K562 (cell line): Measurements from ENCODE around the gene MAST1. TPM values are rescaled to one million over a fixed set of nuclear protein-coding genes. Genes with fewer than 3 reads are reported as not detected.
A peak's percentile ranks its signal among the peaks of the same experiment; 100 is the strongest.

Experiments
- ATAC-seq: fragments of 200-7000 bp; cut with Tn5 transposase; 3 replicates; pipeline ENCODE4 v1.9.1; 2020; ENCODE audit warnings: moderate library complexity
- BruUV-seq: library from RNA; stranded (reverse); fragments of 400-500 nt; replicated peaks from 2 replicates; lab custom pipeline; 2021; lab: Mats Ljungman, UMichigan
- CTCF ChIA-PET: fragments of 300-600 bp; formaldehyde crosslinking; extraction: SDS; loops from one replicate; lab custom pipeline; 2021; ENCODE audit warnings: low intra/inter-chr PET ratio; lab: Yijun Ruan, JAX
- POLR2A ChIA-PET: fragments of 300-600, 350-650 bp; sonication (Branson Sonifier 250); formaldehyde crosslinking; extraction: SDS; loops from one replicate; lab custom pipeline; 2021; ENCODE audit warnings: antibody characterized with exemption, inconsistent platforms; lab: Yijun Ruan, JAX
- DNase-seq, 4 experiments: peaks; one replicate each; pipeline versions ENCODE4 v3.0.0 to v3.0.0-alpha.2; 2011 to 2018; ENCODE audit warnings: low spot score in 3 of 4, mixed read lengths in 3 of 4; ENCODE audit errors: extremely low read depth in 1 of 4
- FAIRE-seq: peaks from 2 replicates; lab custom pipeline; 2011; peaks lifted over from hg19 to GRCh38; lab: Jason Lieb, UNC
- H2AFZ ChIP-seq: 2 replicates; pipeline ENCODE4 v1.6.0; 2011; ENCODE audit warnings: low read depth, low read length, control low read depth, inconsistent platforms
- H3K27ac ChIP-seq: fragments of 200-600 bp; 3 replicates; pipeline ENCODE4 v1.8.0; 2011; ENCODE audit warnings: low read depth, mild to moderate bottlenecking, control low read depth, inconsistent platforms, low read length, moderate library complexity, mixed read lengths; ENCODE audit errors: extremely low read depth
- H3K27me3 ChIP-seq, 2 experiments: fragments of 300-600 bp in 1 of 2; 2 replicates in 1 of 2; 3 replicates in 1 of 2; pipeline versions ENCODE4 v1.6.0 to v1.8.0; 2011; ENCODE audit warnings: inconsistent platforms in 2 of 2, low read length in 2 of 2, mild to moderate bottlenecking in 1 of 2, mixed read lengths in 1 of 2, moderate library complexity in 1 of 2; ENCODE audit not compliant: control insufficient read depth in 2 of 2, insufficient read depth in 2 of 2
- H3K36me3 ChIP-seq: fragments of 300-600 bp; 3 replicates; pipeline ENCODE4 v1.8.0; 2011; ENCODE audit warnings: mild to moderate bottlenecking, low read length, inconsistent platforms; ENCODE audit not compliant: control insufficient read depth, insufficient read depth
- H3K4me1 ChIP-seq, 2 experiments: fragments of 200-600 bp in 1 of 2; replicated peaks in 1 of 2; 2 replicates in 1 of 2; 3 replicates in 1 of 2; pipeline versions ENCODE4 v1.5.1 to v1.8.0; 2011; ENCODE audit warnings: inconsistent platforms in 2 of 2, low read length in 2 of 2, mild to moderate bottlenecking in 1 of 2, mixed read lengths in 1 of 2, moderate library complexity in 1 of 2; ENCODE audit not compliant: control insufficient read depth in 2 of 2, insufficient read depth in 2 of 2
- H3K4me2 ChIP-seq: 2 replicates; pipeline ENCODE4 v1.6.1; 2011; ENCODE audit warnings: low read length, control low read depth, inconsistent platforms, mixed read lengths; ENCODE audit not compliant: insufficient read depth
- H3K4me3 ChIP-seq: fragments of 200-600 bp; sonication (generic), shearing (Covaris generic); 2 replicates; pipeline ENCODE4 v1.5.1; 2016; ENCODE audit warnings: control low read depth, inconsistent platforms
- H3K79me2 ChIP-seq: fragments of 200-600 bp; 3 replicates; pipeline ENCODE4 v1.8.0; 2011; ENCODE audit warnings: low read length, inconsistent platforms; ENCODE audit not compliant: control insufficient read depth, insufficient read depth
- H3K9ac ChIP-seq, 2 experiments: 2 replicates each; pipeline versions ENCODE4 v1.6.0 to v1.6.1; 2011; ENCODE audit warnings: low read depth in 2 of 2, low read length in 2 of 2, control low read depth in 1 of 2, inconsistent platforms in 1 of 2, mild to moderate bottlenecking in 1 of 2, mixed read lengths in 1 of 2; ENCODE audit not compliant: insufficient read depth in 1 of 2
- H3K9me1 ChIP-seq: one replicate; pipeline ENCODE4 v1.6.0; 2011; ENCODE audit warnings: inconsistent platforms, mild to moderate bottlenecking, low read length, moderate library complexity; ENCODE audit not compliant: control insufficient read depth, insufficient read depth
- H3K9me3 ChIP-seq: replicated peaks from 2 replicates; pipeline ENCODE4 v1.5.1; 2011; ENCODE audit warnings: low read depth, low read length, inconsistent platforms; ENCODE audit not compliant: control insufficient read depth, insufficient read depth
- H4K20me1 ChIP-seq: replicated peaks from 2 replicates; pipeline ENCODE4 v1.6.1; 2011; ENCODE audit warnings: low read length, inconsistent platforms, mixed read lengths; ENCODE audit not compliant: control insufficient read depth, insufficient read depth
- ARID1B ChIP-seq: fragments of 450-650 bp; IDR thresholded peaks from 2 replicates; pipeline ENCODE4 v1.6.1; 2016; ENCODE audit warnings: antibody characterized with exemption, mild to moderate bottlenecking, inconsistent platforms
- CBFA2T2 ChIP-seq: fragments of 450-650 bp; conservative IDR thresholded peaks from 2 replicates; pipeline ENCODE4 v1.6.1; 2017; ENCODE audit warnings: mild to moderate bottlenecking
- CREM ChIP-seq: IDR thresholded peaks from 2 replicates; pipeline ENCODE4 v1.6.1; 2014; ENCODE audit warnings: antibody characterized with exemption, low read depth
- ETV6 ChIP-seq, 3 experiments: fragments of 150-350 bp in 1 of 3; sonication (generic) in 1 of 3; formaldehyde crosslinking in 1 of 3; IDR thresholded peaks; 2 replicates each; pipeline versions ENCODE4 v1.6.1 to v1.8.0; 2014 to 2022; ENCODE audit warnings: borderline replicate concordance in 2 of 3, low read depth in 2 of 3, antibody characterized with exemption in 1 of 3, low read length in 1 of 3, mild to moderate bottlenecking in 1 of 3, missing genetic modification reagents in 1 of 3
- HDAC6 ChIP-seq: IDR thresholded peaks from 2 replicates; pipeline ENCODE4 v1.6.1; 2012; ENCODE audit warnings: low read depth, mild to moderate bottlenecking, control low read depth, inconsistent platforms, low read length, moderate library complexity
- HMG20B ChIP-seq: fragments of 250-450 bp; sonication (Bioruptor Pico); IDR thresholded peaks from 2 replicates; pipeline ENCODE4 v1.5.0; 2021; ENCODE audit warnings: mild to moderate bottlenecking
- MAFF ChIP-seq: IDR thresholded peaks from 2 replicates; pipeline ENCODE4 v1.6.1; 2012; ENCODE audit warnings: low read length, improper control_type of control experiment
- MEF2D ChIP-seq: conservative IDR thresholded peaks from 2 replicates; pipeline ENCODE4 v1.6.1; 2016; ENCODE audit warnings: low read depth, missing genetic modification characterization, missing compliant biosample characterization
- NFIX ChIP-seq: fragments of 250-450 bp; sonication (Bioruptor Pico); IDR thresholded peaks from 2 replicates; pipeline ENCODE4 v1.4.0; 2020; ENCODE audit warnings: low read depth, mild to moderate bottlenecking, moderate library complexity
- SMARCA5 ChIP-seq: fragments of 450-650 bp; IDR thresholded peaks from 2 replicates; pipeline ENCODE4 v1.6.1; 2016
- SMC3 ChIP-seq: conservative IDR thresholded peaks from 2 replicates; pipeline ENCODE4 v1.6.1; 2011; ENCODE audit warnings: low read depth, low read length, improper control_type of control experiment; ENCODE audit not compliant: insufficient read depth
- TAL1 ChIP-seq: fragments of 450-650 bp; IDR thresholded peaks from 2 replicates; pipeline ENCODE4 v1.6.1; 2016; ENCODE audit warnings: mild to moderate bottlenecking
- TBP ChIP-seq: optimal IDR thresholded peaks from 2 replicates; pipeline ENCODE3; 2011; ENCODE audit warnings: low read depth, low read length, improper control_type of control experiment
- ZBTB1 ChIP-seq: sonication (generic); formaldehyde crosslinking; IDR thresholded peaks from 2 replicates; pipeline ENCODE4 v1.8.1; 2023; ENCODE audit warnings: missing genetic modification reagents, low read depth, mild to moderate bottlenecking, borderline replicate concordance
- ZNF274 ChIP-seq: IDR thresholded peaks from 2 replicates; pipeline ENCODE4 v1.6.1; 2011; ENCODE audit warnings: low read depth, mild to moderate bottlenecking, low read length, moderate library complexity, borderline replicate concordance
- ZNF384 ChIP-seq: IDR thresholded peaks from 2 replicates; pipeline ENCODE4 v1.6.1; 2012; ENCODE audit warnings: low read depth, low read length, improper control_type of control experiment
- ZNF695 ChIP-seq: fragments of 450-650 bp; formaldehyde crosslinking; IDR thresholded peaks from 2 replicates; pipeline ENCODE4 v1.4.0; 2020; ENCODE audit warnings: mild to moderate bottlenecking, moderate library complexity
- ZNF707 ChIP-seq: fragments of 250-450 bp; sonication (Bioruptor Pico); conservative IDR thresholded peaks from 2 replicates; pipeline ENCODE4 v1.8.0; 2022; ENCODE audit warnings: inconsistent platforms, mild to moderate bottlenecking, moderate library complexity
- ZNF76 ChIP-seq: fragments of 250-450 bp; sonication (Bioruptor Pico); IDR thresholded peaks from 2 replicates; pipeline ENCODE4 v1.4.0; 2020; ENCODE audit warnings: mild to moderate bottlenecking, moderate library complexity, borderline replicate concordance
- WGBS: fragments of 100-300 bp; shearing (Covaris generic); methylation state at CpG from one replicate; pipeline ENCODE4 v1.1.6; 2016; ENCODE audit warnings: low coverage, mixed read lengths; ENCODE audit not compliant: insufficient coverage; ENCODE audit errors: missing lambda C conversion rate; 5-methylcytosine and 5-hydroxymethylcytosine counted together
- in situ Hi-C: fragments of 300-500 bp; cut with MboI; formaldehyde crosslinking; loops from 4 replicates; pipeline ENCODE4 v1.15.0; 2018; ENCODE audit warnings: inconsistent platforms, mixed read lengths
- intact Hi-C: fragments of 100-400 bp; cut with micrococcal nuclease; formaldehyde crosslinking; loops from 2 replicates; pipeline ENCODE4 v1.14.2; 2022
- polyA plus RNA-seq, 8 experiments: library from polyadenylated mRNA; depleted of rRNA in 4 of 8; stranded (reverse) in 5 of 8; unstranded in 3 of 8; fragments of >200 nt; fragmentation: Nextera tagmentation in 2 of 8; fragmentation: Illumina TruSeq in 1 of 8; extraction: Ambion mirVana in 2 of 8; extraction: Trizol in 1 of 8; gene quantifications; 2 replicates each; pipeline versions ENCODE4 v1.2.1 to v1.2.3, GENCODE V29; 2011 to 2014; ENCODE audit warnings: inconsistent platforms in 1 of 8, missing spikeins in 1 of 8
- total RNA-seq, 7 experiments: library from RNA; depleted of rRNA in 6 of 7; stranded (reverse); fragments of >200 nt in 6 of 7; fragmentation: Illumina TruSeq in 2 of 7; extraction: Trizol in 2 of 7; gene quantifications; 2 replicates each; pipeline versions ENCODE4 v1.2.1 to v1.2.3, GENCODE V29; 2011 to 2021; ENCODE audit warnings: low replicate concordance in 1 of 7
- TF ChIP-seq, protein P1 (sequence below): fragments of 250-450 bp; sonication (Bioruptor Pico); IDR thresholded peaks from 2 replicates; pipeline ENCODE4 v1.8.0; 2021; ENCODE audit warnings: moderate library complexity, mild to moderate bottlenecking, inconsistent platforms

The MAST1 gene
- total and polyA plus RNA-seq, 9 of the 15 experiments (the other 6 are each of a cell fraction or from before 2014, with no cell fraction given), result 0.48 to 10.3 (median 3.9) TPM

DNA sequence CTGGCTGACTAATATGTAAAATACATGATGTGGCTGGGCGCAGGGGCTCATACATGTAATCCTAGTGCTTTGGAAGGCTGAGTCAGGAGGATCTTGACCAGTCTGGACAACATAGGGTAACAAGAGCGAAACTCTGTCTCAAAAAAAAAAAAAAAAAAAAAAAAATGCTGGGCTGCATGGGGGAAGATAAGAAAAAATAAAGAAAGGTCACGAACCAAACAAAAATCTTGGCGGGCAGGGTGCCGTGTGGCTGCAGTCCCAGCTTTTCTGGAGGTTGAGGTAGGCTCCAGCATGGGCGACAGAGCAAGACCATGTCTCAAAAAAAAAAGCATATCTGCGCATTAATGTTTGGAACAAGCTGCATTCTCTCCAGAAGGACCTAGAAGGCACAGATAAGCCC, 23.2 kb upstream of the MAST1 start:
- no peaks in the 10 kb centered on the region for H3K27me3 ChIP-seq
- CTCF ChIA-PET, result no interaction called here
- in situ Hi-C loops, result no loop called here
- no peak for TF ChIP-seq SMARCA5
- TF ChIP-seq NFIX (CRISPR knock-in tag), result no peak
- TF ChIP-seq ZBTB1 (CRISPR knock-in tag), result no peak
- TF ChIP-seq HMG20B, result no peak
- no peak for TF ChIP-seq TBP
- TF ChIP-seq ETV6 (IDR thresholded peaks at IDR 0.05; ENCODE audit: borderline replicate concordance in 1 of 2, low read depth in 2 of 2, low read length in 1 of 2), result no peak
- TF ChIP-seq ETV6 (CRISPR knock-in tag; IDR thresholded peaks at IDR 0.05; ENCODE audit: borderline replicate concordance), result no peak
- TF ChIP-seq CBFA2T2, result peak; percentile 45; the same call in 1 of the 2 replicates
- TF ChIP-seq ZNF76 (CRISPR knock-in tag), result no peak
- peak; percentile 80 for TF ChIP-seq ZNF384
- no peak for TF ChIP-seq SMC3
- no peak for TF ChIP-seq MAFF
- peak; percentile 44 for TF ChIP-seq ARID1B
- TF ChIP-seq HDAC6, result no peak
- TF ChIP-seq CREM, result no peak
- TF ChIP-seq MEF2D (tag), result no peak
- peak; percentile 29; the same call in 1 of the 2 replicates for TF ChIP-seq TAL1
- no peak for TF ChIP-seq ZNF695 (CRISPR knock-in tag)
- no peak for TF ChIP-seq ZNF274
- no peak for TF ChIP-seq ZNF707 (CRISPR knock-in tag)
- TF ChIP-seq, protein P1, sequence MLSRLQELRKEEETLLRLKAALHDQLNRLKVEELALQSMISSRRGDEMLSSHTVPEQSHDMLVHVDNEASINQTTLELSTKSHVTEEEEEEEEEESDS, result no peak

More for the DNA sequence above, 23.2 kb upstream of the MAST1 start:
- no peak for DNase-seq
- H3K9me3 ChIP-seq, result no peaks in the 10 kb centered on the region
- no peaks in the 10 kb centered on the region for H3K9me1 ChIP-seq
- no peak overlapping the region for H2AFZ ChIP-seq
- H3K4me1 ChIP-seq, result peaks cover 2 to 11% of the 10 kb centered on the region in 2 experiments; a peak in 1 of 5 replicates
- peak; percentile 64 for ATAC-seq
- 28% methylated on average over 6 of the region's 7 CpGs for WGBS
- H3K4me2 ChIP-seq, result no peak overlapping the region
- peak overlapping the region in 1 of 2 experiments; percentile 31; a peak in 1 of 4 replicates for H3K9ac ChIP-seq
- intact Hi-C loops, result no loop called here
- no peak overlapping the region for H3K4me3 ChIP-seq
- no peak for FAIRE-seq
- H3K27ac ChIP-seq, result no peak overlapping the region
- peaks cover 33% of the 10 kb centered on the region; the same call in 2 of the 3 replicates for H3K36me3 ChIP-seq
- POLR2A ChIA-PET, result interaction anchor here (0.9 to 2.8 kb wide), 3 partner anchors 9 to 19 kb away, joined by 3 to 9 read pairs (median 4); partner anchors contain the start of gene RNASEH2A
- no peaks in the 10 kb centered on the region for H4K20me1 ChIP-seq
- no TSS peak for BruUV-seq
- H3K79me2 ChIP-seq, result no peaks in the 10 kb centered on the region
